ENCODE results near the gene MMP24OS.

The MMP24OS gene

GRCh38 chr20:35305682-35306556 lies 28.0 kb upstream of the MMP24OS start:
- DNase-seq (ENCODE audit: low read depth): peak; percentile 16

DNA sequence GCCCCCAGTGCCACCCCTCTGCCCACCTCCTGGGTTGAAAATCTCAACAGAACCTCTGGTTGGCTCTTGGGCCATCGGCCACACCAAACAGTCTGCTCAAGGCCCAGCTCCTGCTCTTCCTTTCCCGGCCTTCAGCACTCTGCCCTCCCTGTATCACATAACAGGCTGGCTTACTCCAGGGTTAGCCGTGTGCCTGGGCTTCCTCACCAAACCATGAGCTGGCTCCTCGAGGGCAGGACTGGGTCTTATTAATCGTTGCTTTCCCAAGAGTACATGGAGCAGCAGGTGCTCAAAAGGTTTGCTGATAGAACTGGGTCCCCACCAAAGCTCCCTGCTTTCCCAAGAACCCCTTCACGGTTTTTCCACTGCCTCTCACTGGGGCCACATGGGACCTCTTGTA lies 27.0 kb upstream of the MMP24OS start:
- no peak for DNase-seq (ENCODE audit: low read depth)

DNA sequence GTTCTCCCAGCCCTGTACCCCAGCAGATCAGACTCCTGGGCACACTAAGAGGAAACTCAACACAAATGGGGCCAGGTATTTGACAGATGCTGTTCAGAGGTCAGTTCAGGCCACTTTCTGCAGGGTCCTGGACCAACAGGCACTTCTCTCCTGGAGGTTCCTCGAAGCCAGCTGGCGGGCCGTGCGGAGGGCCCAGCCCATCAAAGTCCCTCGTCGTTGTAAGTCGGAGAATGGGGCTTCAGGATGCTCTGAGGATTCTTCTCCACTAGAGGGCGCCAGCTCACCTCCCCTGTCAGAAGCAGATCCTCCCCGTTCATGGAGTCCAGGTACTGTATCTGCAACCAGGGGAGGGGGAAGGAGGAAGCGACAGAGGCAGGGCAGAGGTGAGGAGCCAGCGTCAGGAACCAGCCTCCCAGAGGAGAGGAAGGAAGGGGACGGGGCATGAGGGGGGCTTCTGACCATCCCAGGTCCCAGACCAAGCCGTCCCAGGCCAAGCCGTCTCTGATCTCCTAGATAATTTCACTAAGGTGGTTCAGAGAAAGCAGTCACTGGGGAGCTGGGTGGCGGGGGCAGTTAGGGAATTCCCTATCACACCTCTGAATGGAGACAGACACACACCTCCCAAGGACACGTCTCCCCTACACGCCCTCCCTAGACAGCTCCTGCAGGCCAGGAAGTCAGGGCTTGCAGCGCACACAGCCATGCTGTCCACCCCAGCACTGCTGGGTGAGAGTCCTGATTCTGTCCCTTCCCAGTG lies 26.0 kb upstream of the MMP24OS start:
- DNase-seq (ENCODE audit: low read depth): peak; percentile 71

DNA sequence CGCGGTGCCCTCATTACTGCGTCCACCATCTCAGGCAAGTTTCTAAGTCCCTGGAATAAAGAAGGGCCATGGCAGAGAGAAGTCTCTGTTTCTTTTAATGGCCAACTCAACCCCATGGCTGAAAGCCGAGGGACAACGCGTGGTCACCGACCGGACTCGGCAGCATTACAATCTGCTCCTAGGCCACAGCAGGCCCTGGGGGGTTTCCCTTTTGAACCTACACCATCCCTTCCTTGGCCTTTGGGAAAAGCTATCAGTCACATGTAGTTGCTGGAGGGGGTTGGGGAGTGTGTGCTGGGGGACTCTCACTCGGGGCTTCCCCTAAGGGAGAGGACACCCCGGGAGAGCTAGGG lies 25.4 kb upstream of the MMP24OS start:
- DNase-seq (ENCODE audit: low read depth): no peak

DNA sequence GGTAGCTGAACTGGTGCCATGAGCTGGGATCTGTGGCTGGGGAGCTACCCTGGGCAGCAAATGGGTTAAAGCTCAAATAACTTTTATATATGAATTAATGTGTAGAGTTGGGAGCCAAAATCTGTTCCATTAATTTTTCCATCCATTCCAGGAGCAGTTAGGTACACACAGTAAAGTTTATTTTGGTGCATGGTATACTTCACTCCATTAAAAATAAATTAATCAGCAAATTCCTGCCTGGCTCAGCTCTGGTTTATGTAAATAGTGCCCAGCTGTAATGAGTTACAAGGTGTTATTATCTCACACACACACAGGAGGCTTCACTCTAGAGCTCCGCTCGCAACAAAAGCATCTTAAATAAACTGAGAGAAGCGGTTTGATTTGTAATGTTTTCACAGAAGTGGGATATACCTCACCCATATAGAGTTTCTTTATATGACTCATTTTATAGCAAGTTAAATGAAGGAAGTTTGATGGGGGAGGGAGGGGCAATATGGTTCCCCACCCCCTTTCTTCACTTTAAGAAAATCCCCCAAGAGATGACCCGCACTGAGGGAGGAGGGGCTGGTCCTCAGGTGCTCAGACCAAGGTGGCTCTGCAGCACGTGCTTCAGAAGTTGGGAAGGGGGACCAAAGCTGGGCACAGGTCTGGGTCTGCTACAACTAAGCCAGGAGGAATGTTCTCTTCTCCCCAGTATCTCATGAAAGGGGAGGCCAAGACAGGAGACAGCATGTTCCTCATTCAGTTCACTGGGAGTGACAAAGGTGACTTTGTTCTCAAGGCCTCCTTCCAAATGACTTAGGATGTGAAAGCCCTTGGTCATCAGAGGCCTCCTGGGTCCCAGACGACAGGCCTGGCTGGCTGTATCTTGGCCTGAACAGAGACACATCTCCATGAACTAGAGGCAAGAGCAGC lies 24.8 kb upstream of the MMP24OS start:
- DNase-seq (ENCODE audit: low read depth): no peak

- DNase-seq (ENCODE audit: low read depth): no peak
Measured at GRCh38 chr20:35301426-35301825, 23.5 kb upstream of the MMP24OS start.

DNA sequence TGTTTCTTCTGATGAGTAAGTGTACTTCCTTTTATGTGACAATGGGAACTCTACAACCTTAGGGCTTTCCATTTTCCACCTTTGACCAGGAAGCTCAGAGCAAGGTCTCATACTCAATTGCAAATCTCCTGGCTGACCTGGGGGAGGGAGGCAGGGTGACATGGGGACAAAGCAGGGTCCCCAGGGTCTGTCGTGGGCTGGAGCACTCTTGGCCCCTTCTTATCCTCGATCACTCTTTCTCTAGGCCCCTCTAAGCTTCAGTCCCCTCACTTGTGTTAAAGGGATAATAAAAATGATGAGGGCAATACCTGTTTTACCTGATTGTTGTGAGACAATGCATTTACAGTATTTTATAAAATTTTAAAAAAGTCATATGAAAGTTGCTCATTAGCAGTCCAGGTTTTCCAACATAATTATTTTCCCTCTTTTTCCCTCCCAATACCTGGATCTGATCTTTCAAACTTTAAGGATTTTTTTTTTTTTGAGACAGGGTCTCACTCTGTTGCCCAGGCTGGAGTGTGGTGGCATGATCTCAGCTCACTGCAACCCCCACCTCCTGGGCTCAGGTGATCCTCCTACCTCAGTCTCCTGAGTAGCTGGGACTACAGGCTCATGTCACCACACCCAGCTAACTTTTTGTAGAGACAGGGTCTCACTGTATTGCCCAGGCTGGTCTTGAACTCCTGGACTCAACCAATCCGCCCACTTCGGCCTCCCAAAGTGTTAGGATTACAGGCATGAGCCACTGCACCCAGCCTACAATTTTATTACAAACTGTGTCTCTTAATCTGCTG lies 22.7 kb upstream of the MMP24OS start:
- no peak for DNase-seq (ENCODE audit: low read depth)

- DNase-seq (ENCODE audit: low read depth): no peak
Measured at GRCh38 chr20:35299780-35300179, 21.9 kb upstream of the MMP24OS start.

DNA sequence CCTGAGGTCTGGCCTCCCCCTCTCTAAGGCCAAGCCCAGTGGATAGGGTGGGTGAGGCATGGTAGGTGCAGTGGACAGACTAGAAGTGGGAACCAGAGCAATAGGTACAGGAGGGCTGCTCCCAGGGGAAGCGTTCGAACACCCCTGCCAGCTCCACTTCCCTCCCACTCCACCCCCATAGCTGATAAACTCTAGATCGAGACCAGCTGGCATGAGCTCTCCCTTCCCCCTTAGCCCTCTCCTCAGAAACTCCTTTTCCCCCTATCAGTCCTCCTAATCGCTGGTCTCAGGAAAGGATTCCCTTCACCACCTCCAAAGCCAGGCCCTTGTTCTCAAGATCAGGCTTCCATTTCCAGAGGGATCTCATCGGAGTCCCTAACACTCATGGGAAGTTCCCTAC lies 20.3 kb upstream of the MMP24OS start:
- no peak for DNase-seq (ENCODE audit: low read depth)

GRCh38 chr20:35297740-35298139 lies 19.8 kb upstream of the MMP24OS start:
- DNase-seq (ENCODE audit: low read depth): no peak

DNA sequence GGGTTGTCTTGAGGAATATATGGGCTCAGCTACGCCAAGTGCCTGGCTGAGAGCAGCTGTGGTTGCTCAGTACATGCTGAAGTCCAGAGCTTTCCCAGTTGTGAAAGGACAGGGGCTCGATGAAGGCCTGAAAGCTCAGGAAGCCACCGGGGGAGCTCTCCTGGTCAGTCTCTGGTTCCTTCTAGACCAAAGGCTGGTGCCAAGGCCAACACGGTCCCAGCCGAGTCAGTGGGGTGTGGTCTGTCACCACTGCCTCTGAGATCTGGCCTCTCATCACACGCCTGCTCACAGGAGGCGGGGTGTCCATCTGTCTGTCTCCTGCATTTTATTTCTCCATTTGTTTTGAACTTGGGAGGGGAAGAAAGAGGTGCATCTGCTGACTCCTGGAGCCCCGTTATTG lies 19.2 kb upstream of the MMP24OS start:
- DNase-seq (ENCODE audit: low read depth): no peak

GRCh38 chr20:35296101-35296554 lies 18.2 kb upstream of the MMP24OS start:
- DNase-seq (ENCODE audit: low read depth): no peak

DNA sequence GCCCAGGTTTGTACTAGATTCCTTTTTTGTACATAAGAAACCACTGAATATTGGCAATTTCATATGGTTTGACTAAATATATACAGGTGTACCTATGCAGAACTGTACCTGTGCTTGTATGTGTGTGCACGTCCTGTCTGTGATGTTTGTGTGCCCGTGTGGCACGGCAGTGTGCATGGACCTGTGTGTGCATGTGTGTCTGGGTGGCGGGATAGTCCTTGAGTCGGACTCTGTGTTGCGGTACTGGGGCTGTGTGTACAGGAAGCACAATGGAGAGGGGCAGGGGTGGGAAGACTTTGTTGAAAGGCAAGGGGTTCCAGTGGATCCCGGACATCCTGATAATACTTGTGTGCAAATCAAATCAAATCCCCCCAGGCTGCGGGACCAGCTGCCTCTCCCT lies 17.8 kb upstream of the MMP24OS start:
- DNase-seq (ENCODE audit: low read depth): no peak

GRCh38 chr20:35295058-35295457 lies 17.1 kb upstream of the MMP24OS start:
- no peak for DNase-seq (ENCODE audit: low read depth)

DNA sequence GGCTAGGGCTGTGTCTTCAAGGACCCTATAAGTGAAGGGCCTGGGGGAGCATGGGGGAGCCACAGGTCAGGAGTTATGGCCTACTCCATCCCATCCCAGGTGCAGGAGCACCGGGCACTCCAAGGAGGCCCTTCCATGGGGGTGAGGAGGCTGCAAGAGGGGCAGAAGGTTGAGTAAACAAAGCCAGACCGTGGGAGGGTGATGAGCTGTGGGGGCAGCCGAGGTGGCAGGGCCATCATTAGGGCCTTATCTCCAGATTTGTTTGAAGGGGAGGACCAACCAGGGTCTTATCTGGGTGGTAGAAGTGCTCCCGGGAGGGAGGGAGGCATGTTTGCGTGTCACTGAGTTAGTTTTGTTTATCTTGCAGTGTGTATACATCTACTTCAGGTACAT lies 16.4 kb upstream of the MMP24OS start:
- no peak for DNase-seq (ENCODE audit: low read depth)

- no peak for DNase-seq (ENCODE audit: low read depth)
Measured at GRCh38 chr20:35293303-35294292, 15.7 kb upstream of the MMP24OS start.

DNA sequence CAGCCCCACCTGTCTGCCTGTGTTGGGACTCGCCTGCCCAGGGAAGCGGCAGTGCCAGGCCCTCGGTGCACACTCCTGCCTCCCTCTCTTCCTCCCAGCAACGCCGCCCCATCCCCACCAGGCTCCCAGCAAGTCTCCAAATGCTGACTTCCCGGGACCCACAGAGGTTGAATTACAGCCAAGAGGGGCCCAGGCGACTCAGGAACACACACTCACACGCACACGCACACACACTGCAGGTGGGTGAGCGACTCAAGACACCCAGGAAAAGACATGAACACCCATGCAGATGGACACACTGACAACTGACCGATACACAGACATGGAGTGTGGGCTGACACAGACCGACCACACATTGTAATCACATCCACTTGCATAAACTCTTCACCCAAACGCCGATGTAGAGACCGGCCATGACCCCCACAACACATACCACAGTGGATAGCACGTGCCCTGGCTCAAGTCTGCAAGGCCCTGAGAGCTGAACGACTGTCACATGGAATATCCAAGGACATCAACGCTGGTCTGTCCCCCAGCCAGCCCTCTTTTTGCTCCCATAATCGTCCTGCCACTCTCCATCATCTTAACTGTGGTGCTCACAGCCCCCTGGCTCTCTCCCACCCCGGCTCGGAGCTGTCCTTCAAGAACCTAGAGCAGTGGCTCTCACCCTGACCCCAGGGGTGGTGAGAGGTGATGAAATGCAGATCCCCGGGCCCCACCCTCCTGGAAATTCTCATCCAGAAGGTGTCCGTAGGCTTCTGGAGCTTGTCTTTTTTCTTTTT lies 14.8 kb upstream of the MMP24OS start:
- DNase-seq (ENCODE audit: low read depth): no peak

DNA sequence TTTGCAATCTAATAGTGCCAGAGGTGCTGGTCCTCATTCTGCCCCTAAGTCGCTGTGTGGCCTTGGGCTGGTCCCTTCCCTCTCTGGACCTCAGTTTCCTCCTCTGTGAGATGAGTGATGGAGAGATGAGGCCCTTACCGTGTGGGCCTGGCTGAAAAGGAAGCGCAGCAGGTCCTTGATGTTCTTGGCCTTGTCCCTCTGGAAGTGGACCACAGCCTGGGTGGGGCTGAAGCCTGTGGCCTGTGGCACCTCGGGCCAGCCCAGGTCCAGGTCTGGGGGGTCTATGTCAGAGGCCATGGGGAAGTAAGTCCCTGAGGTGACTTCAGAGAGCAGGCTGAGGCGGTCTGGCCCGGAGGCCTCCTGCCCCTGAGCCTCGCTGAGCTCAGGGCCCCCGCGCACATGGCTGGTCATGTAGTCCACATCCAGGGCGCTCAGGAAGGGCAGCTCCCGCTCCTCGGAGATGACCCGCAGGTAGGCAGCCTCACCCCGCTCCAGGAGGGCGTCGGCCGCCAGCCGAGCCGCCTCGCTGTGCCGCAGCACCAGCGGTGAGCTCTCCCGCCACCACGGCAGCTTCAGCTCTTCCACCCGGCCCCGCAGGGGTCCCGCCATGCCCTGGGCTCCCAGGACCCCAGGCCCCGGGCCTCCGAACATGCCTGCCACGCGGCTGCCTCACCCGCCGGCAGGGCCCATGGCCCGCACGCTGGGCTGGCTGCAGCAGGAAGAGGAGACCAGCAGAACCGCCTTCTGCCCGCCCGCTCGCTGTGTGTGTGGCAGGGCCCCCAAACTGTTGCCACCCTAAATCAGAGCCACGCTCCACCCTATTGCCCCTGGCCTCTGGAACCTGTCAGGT lies 14.0 kb upstream of the MMP24OS start, which contains the start of gene FAM83C:
FAM83C (minus strand) TSS at position 772 of the 850 bp plus-strand sequence; CDS start at position 651, 121 bp downstream.
- no peak for DNase-seq (ENCODE audit: low read depth)
